GM12878 (cell line): ENCODE results near the gene GIGYF2. TPM values are rescaled to one million over a fixed set of nuclear protein-coding genes. Genes with fewer than 3 reads are reported as not detected.

ENCODE experiments used
- BACH1 ChIP-seq: fragments of 450-650 bp; IDR thresholded peaks from 2 replicates; pipeline ENCODE4 v1.6.1; 2017; ENCODE audit warnings: mild to moderate bottlenecking, borderline replicate concordance
- CEBPB ChIP-seq, 2 experiments: fragments of 150-350 bp in 1 of 2; IDR thresholded peaks; 2 replicates each; pipeline ENCODE4 v1.6.1; 2012 to 2014; ENCODE audit warnings: low read depth in 2 of 2, low read length in 2 of 2, borderline replicate concordance in 1 of 2, inconsistent platforms in 1 of 2
- MYB ChIP-seq: fragments of 150-350 bp; IDR thresholded peaks from 2 replicates; pipeline ENCODE4 v1.6.1; 2014; ENCODE audit warnings: mild to moderate bottlenecking, low read depth, low read length, borderline replicate concordance
- NR2C1 ChIP-seq: fragments of 450-650 bp; IDR thresholded peaks from 2 replicates; pipeline ENCODE4 v1.6.1; 2017; ENCODE audit warnings: antibody characterized with exemption, mild to moderate bottlenecking, moderate library complexity
- PKNOX1 ChIP-seq: fragments of 450-650 bp; IDR thresholded peaks from 2 replicates; pipeline ENCODE4 v1.6.1; 2016; ENCODE audit warnings: mild to moderate bottlenecking
- RB1 ChIP-seq: fragments of 450-650 bp; formaldehyde crosslinking; IDR thresholded peaks from 2 replicates; pipeline ENCODE4 v1.6.1; 2017; ENCODE audit warnings: mild to moderate bottlenecking, borderline replicate concordance
- RBBP5 ChIP-seq: fragments of 200-600 bp; sonication (generic); conservative IDR thresholded peaks from 2 replicates; pipeline ENCODE4 v1.6.1; 2016
- RCOR1 ChIP-seq: conservative IDR thresholded peaks from 2 replicates; pipeline ENCODE4 v1.6.1; 2012; ENCODE audit warnings: low read depth, low read length, improper control_type of control experiment
- SMC3 ChIP-seq: IDR thresholded peaks from 2 replicates; pipeline ENCODE4 v1.6.1; 2011; ENCODE audit warnings: low read length, improper control_type of control experiment, borderline replicate concordance
- SREBF1 ChIP-seq: IDR thresholded peaks from 2 replicates; pipeline ENCODE4 v1.6.1; 2012; ENCODE audit warnings: mild to moderate bottlenecking, low read length
- SREBF2 ChIP-seq: IDR thresholded peaks from 2 replicates; pipeline ENCODE4 v1.6.1; 2012; ENCODE audit warnings: mild to moderate bottlenecking, low read length
- TCF12 ChIP-seq: IDR thresholded peaks from 2 replicates; pipeline ENCODE4 v1.6.1; 2011; ENCODE audit warnings: low read depth, mild to moderate bottlenecking, low read length
- polyA plus RNA-seq, 11 experiments: library from polyadenylated mRNA; depleted of rRNA in 4 of 11; unstranded in 6 of 11; stranded (reverse) in 5 of 11; fragments of >200 nt; fragmentation: Nextera tagmentation in 4 of 11; fragmentation: Illumina TruSeq in 1 of 11; extraction: Ambion mirVana in 4 of 11; extraction: Trizol in 1 of 11; gene quantifications; 1 replicate in 1 of 11; 2 replicates in 10 of 11; pipeline versions ENCODE4 v1.2.1 to v1.2.3, GENCODE V29; 2011 to 2016; ENCODE audit warnings: inconsistent platforms in 2 of 11, missing spikeins in 2 of 11, low read depth in 1 of 11
- total RNA-seq, 4 experiments: library from RNA; depleted of rRNA in 3 of 4; stranded (reverse); fragments of >200 nt in 3 of 4; fragmentation: Illumina TruSeq in 1 of 4; extraction: Trizol in 1 of 4; gene quantifications; 2 replicates each; pipeline versions ENCODE4 v1.2.1 to v1.2.3, GENCODE V29; 2013 to 2021
- TF ChIP-seq, protein P1 (sequence below): fragments of 450-650 bp; formaldehyde crosslinking; IDR thresholded peaks from 2 replicates; pipeline ENCODE4 v1.4.0; 2022; ENCODE audit warnings: mild to moderate bottlenecking, moderate library complexity
- TF ChIP-seq, protein P2 (sequence below): IDR thresholded peaks from 2 replicates; pipeline ENCODE4 v1.6.1; 2012; ENCODE audit warnings: improper control_type of control experiment, low read depth, low read length; ENCODE audit not compliant: insufficient replicate concordance
- TF ChIP-seq, protein P3 (sequence below): IDR thresholded peaks from 2 replicates; pipeline ENCODE4 v1.6.1; 2011; ENCODE audit warnings: mild to moderate bottlenecking, low read depth, low read length, moderate library complexity; ENCODE audit not compliant: insufficient replicate concordance
- TF ChIP-seq, protein P4 (sequence below): fragments of 450-650 bp; IDR thresholded peaks from 2 replicates; pipeline ENCODE4 v1.6.1; 2018; ENCODE audit warnings: borderline replicate concordance, mild to moderate bottlenecking; ENCODE audit not compliant: partially characterized antibody

The GIGYF2 gene
- total and polyA plus RNA-seq, 10 of the 15 experiments (the other 5 are each of a cell fraction or from before 2014, with no cell fraction given): 12.2 to 47.2 (median 39.0) TPM

DNA sequence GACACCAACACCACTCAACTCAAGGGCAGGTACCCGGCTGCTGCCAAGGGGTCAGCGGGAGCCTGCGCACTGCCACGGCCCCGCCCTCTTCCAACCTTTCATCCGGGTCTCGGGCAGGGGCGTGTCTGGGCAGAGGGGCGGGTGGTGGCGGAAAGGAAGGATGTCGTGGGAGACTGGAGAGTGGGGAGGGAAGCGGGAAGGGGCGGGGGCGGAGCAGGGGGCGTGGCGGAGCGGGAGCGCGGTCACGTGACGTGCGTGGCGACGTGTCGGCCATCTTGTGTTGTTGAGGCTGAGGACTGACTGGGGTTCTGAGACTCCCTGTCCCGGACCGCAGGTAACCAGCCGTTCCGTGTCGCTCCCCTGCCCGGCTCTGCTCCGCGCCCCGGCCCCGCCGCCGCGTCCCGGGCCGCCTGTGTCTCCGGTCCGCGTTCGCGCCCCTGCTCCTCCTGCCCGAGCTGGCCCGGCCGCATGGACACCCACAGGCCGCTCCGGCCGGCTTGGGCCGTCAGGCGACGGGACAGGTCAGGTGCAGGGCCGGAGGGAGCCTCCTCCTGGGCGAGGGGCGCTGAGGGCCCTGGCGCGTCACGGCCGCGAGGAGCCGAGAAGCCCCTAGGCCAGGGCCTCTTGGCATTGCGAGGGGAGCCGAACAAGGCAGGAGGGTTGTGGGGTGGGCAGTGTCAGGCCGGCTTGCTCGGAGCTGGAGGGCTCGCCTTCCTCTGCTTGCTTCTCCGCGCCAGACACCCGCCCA is at the start of gene GIGYF2 (continued):
- TF ChIP-seq, protein P1, sequence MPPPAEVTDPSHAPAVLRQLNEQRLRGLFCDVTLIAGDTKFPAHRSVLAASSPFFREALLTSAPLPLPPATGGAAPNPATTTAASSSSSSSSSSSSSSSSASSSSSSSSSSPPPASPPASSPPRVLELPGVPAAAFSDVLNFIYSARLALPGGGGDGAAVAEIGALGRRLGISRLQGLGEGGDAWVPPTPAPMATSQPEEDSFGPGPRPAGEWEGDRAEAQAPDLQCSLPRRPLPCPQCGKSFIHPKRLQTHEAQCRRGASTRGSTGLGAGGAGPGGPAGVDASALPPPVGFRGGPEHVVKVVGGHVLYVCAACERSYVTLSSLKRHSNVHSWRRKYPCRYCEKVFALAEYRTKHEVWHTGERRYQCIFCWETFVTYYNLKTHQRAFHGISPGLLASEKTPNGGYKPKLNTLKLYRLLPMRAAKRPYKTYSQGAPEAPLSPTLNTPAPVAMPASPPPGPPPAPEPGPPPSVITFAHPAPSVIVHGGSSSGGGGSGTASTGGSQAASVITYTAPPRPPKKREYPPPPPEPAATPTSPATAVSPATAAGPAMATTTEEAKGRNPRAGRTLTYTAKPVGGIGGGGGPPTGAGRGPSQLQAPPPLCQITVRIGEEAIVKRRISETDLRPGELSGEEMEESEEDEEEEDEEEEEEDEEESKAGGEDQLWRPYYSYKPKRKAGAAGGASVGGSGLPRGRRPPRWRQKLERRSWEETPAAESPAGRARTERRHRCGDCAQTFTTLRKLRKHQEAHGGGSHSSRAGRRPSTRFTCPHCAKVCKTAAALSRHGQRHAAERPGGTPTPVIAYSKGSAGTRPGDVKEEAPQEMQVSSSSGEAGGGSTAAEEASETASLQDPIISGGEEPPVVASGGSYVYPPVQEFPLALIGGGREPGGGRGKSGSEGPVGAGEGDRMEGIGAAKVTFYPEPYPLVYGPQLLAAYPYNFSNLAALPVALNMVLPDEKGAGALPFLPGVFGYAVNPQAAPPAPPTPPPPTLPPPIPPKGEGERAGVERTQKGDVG (CRISPR knock-in tag): no peak
- TF ChIP-seq, protein P2, sequence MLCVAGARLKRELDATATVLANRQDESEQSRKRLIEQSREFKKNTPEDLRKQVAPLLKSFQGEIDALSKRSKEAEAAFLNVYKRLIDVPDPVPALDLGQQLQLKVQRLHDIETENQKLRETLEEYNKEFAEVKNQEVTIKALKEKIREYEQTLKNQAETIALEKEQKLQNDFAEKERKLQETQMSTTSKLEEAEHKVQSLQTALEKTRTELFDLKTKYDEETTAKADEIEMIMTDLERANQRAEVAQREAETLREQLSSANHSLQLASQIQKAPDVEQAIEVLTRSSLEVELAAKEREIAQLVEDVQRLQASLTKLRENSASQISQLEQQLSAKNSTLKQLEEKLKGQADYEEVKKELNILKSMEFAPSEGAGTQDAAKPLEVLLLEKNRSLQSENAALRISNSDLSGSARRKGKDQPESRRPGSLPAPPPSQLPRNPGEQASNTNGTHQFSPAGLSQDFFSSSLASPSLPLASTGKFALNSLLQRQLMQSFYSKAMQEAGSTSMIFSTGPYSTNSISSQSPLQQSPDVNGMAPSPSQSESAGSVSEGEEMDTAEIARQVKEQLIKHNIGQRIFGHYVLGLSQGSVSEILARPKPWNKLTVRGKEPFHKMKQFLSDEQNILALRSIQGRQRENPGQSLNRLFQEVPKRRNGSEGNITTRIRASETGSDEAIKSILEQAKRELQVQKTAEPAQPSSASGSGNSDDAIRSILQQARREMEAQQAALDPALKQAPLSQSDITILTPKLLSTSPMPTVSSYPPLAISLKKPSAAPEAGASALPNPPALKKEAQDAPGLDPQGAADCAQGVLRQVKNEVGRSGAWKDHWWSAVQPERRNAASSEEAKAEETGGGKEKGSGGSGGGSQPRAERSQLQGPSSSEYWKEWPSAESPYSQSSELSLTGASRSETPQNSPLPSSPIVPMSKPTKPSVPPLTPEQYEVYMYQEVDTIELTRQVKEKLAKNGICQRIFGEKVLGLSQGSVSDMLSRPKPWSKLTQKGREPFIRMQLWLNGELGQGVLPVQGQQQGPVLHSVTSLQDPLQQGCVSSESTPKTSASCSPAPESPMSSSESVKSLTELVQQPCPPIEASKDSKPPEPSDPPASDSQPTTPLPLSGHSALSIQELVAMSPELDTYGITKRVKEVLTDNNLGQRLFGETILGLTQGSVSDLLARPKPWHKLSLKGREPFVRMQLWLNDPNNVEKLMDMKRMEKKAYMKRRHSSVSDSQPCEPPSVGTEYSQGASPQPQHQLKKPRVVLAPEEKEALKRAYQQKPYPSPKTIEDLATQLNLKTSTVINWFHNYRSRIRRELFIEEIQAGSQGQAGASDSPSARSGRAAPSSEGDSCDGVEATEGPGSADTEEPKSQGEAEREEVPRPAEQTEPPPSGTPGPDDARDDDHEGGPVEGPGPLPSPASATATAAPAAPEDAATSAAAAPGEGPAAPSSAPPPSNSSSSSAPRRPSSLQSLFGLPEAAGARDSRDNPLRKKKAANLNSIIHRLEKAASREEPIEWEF: no peak
- TF ChIP-seq MYB (no peak), NR2C1 (peak; percentile 26; the same call in 1 of the 2 replicates), RCOR1 (no peak), RBBP5 (no peak), TCF12 (no peak), CEBPB (IDR thresholded peaks at IDR 0.05; ENCODE audit: borderline replicate concordance in 1 of 2, low read depth in 2 of 2, low read length in 2 of 2) (no peak), RB1 (no peak; the same call in 1 of the 2 replicates), SREBF2 (no peak), PKNOX1 (no peak; the same call in 1 of the 2 replicates), SMC3 (no peak), BACH1 (peak; percentile 69), SREBF1 (no peak)
- TF ChIP-seq, protein P3, sequence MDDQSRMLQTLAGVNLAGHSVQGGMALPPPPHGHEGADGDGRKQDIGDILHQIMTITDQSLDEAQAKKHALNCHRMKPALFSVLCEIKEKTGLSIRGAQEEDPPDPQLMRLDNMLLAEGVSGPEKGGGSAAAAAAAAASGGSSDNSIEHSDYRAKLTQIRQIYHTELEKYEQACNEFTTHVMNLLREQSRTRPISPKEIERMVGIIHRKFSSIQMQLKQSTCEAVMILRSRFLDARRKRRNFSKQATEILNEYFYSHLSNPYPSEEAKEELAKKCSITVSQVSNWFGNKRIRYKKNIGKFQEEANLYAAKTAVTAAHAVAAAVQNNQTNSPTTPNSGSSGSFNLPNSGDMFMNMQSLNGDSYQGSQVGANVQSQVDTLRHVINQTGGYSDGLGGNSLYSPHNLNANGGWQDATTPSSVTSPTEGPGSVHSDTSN: no peak
- TF ChIP-seq, protein P4, sequence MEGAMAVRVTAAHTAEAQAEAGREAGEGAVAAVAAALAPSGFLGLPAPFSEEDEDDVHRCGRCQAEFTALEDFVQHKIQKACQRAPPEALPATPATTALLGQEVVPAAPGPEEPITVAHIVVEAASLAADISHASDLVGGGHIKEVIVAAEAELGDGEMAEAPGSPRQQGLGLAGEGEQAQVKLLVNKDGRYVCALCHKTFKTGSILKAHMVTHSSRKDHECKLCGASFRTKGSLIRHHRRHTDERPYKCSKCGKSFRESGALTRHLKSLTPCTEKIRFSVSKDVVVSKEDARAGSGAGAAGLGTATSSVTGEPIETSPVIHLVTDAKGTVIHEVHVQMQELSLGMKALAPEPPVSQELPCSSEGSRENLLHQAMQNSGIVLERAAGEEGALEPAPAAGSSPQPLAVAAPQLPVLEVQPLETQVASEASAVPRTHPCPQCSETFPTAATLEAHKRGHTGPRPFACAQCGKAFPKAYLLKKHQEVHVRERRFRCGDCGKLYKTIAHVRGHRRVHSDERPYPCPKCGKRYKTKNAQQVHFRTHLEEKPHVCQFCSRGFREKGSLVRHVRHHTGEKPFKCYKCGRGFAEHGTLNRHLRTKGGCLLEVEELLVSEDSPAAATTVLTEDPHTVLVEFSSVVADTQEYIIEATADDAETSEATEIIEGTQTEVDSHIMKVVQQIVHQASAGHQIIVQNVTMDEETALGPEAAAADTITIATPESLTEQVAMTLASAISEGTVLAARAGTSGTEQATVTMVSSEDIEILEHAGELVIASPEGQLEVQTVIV: no peak
